HepG2 (cell line): ENCODE measurements around the gene DHRS12. TPM values are rescaled to one million over a fixed set of nuclear protein-coding genes. Genes with fewer than 3 reads are reported as not detected.
A peak's percentile ranks its signal among the peaks of the same experiment; 100 is the strongest.

ENCODE experiments used
- CBX1 ChIP-seq: IDR thresholded peaks from one replicate; pipeline ENCODE4 v1.6.1; 2016; ENCODE audit warnings: antibody characterized with exemption, low read depth
- CBX2 ChIP-seq, 2 experiments: fragments of 200-600 bp in 1 of 2; sonication (generic); formaldehyde crosslinking in 1 of 2; IDR thresholded peaks; 2 replicates each; pipeline versions ENCODE4 v1.7.0 to v1.8.1; 2018 to 2022; ENCODE audit warnings: low read depth in 2 of 2, low read length in 1 of 2, mild to moderate bottlenecking in 1 of 2, missing genetic modification reagents in 1 of 2
- CSRNP2 ChIP-seq: sonication (generic); formaldehyde crosslinking; conservative IDR thresholded peaks from 2 replicates; pipeline ENCODE4 v1.8.0; 2022; ENCODE audit warnings: low read depth, missing genetic modification reagents
- EP300 ChIP-seq, 3 experiments: sonication (generic) in 1 of 3; formaldehyde crosslinking in 1 of 3; IDR thresholded peaks; 2 replicates each; pipeline versions ENCODE4 v1.5.1 to v1.6.1; 2011 to 2020; ENCODE audit warnings: low read depth in 2 of 3, low read length in 2 of 3, borderline replicate concordance in 1 of 3, improper control_type of control experiment in 1 of 3, mild to moderate bottlenecking in 1 of 3, missing genetic modification reagents in 1 of 3, moderate library complexity in 1 of 3
- GMEB1 ChIP-seq: sonication (generic); formaldehyde crosslinking; IDR thresholded peaks from 2 replicates; pipeline ENCODE4 v1.5.1; 2020; ENCODE audit warnings: missing genetic modification reagents, mild to moderate bottlenecking, borderline replicate concordance
- MLXIP ChIP-seq: sonication (generic); formaldehyde crosslinking; IDR thresholded peaks from 2 replicates; pipeline ENCODE4 v1.9.0; 2021; ENCODE audit warnings: missing genetic modification reagents, borderline replicate concordance
- PCBP2 ChIP-seq: fragments of 200-400 bp; formaldehyde crosslinking; optimal IDR thresholded peaks from 2 replicates; pipeline ENCODE3; 2018; ENCODE audit warnings: low read length, low read depth; ENCODE audit not compliant: poor library complexity, severe bottlenecking
- SNRNP70 ChIP-seq: fragments of 200-400 bp; formaldehyde crosslinking; IDR thresholded peaks from 2 replicates; pipeline ENCODE4 v1.6.1; 2017; ENCODE audit warnings: mild to moderate bottlenecking, low read depth, low read length, moderate library complexity
- USF2 ChIP-seq, 2 experiments: sonication (generic) in 1 of 2; formaldehyde crosslinking in 1 of 2; IDR thresholded peaks; 2 replicates each; pipeline versions ENCODE4 v1.5.1 to v1.6.1; 2011 to 2020; ENCODE audit warnings: borderline replicate concordance in 1 of 2, low read depth in 1 of 2, low read length in 1 of 2, mild to moderate bottlenecking in 1 of 2, missing genetic modification reagents in 1 of 2, moderate library complexity in 1 of 2
- WIZ ChIP-seq: sonication (generic); formaldehyde crosslinking; IDR thresholded peaks from 2 replicates; pipeline ENCODE4 v1.5.1; 2020; ENCODE audit warnings: mild to moderate bottlenecking, missing genetic modification reagents
- ZMAT5 ChIP-seq: sonication (generic); formaldehyde crosslinking; IDR thresholded peaks from 2 replicates; pipeline ENCODE4 v1.5.0; 2020; ENCODE audit warnings: mild to moderate bottlenecking, low read depth, missing genetic modification reagents, borderline replicate concordance
- ZNF720 ChIP-seq: sonication (generic); formaldehyde crosslinking; IDR thresholded peaks from 2 replicates; pipeline ENCODE4 v1.4.0; 2020; ENCODE audit warnings: missing genetic modification reagents
- ZNF773 ChIP-seq: sonication (generic); formaldehyde crosslinking; IDR thresholded peaks from 2 replicates; pipeline ENCODE4 v1.4.0; 2020; ENCODE audit warnings: missing genetic modification reagents, borderline replicate concordance
- polyA plus RNA-seq, 8 experiments: library from polyadenylated mRNA; depleted of rRNA in 3 of 8; stranded (reverse) in 7 of 8; unstranded in 1 of 8; fragments of >200 nt; fragmentation: Illumina TruSeq in 4 of 8; extraction: Trizol in 4 of 8; gene quantifications; 2 replicates each; pipeline versions ENCODE4 v1.2.1 to v1.2.3, GENCODE V29; 2011 to 2016; ENCODE audit warnings: low read depth in 4 of 8, missing spikeins in 1 of 8, mixed read lengths in 1 of 8; ENCODE audit not compliant: insufficient read depth in 1 of 8
- total RNA-seq, 5 experiments: library from RNA; depleted of rRNA; stranded (reverse); fragments of >200 nt; fragmentation: Illumina TruSeq; extraction: Trizol; gene quantifications; 2 replicates each; pipeline ENCODE4 v1.2.3, GENCODE V29; 2016; ENCODE audit warnings: low read depth in 1 of 5
- TF ChIP-seq, protein P1 (sequence below): sonication (generic); formaldehyde crosslinking; IDR thresholded peaks from 2 replicates; pipeline ENCODE4; 2020; ENCODE audit warnings: missing genetic modification reagents, mild to moderate bottlenecking, borderline replicate concordance

Gene DHRS12
- total and polyA plus RNA-seq, 2 of the 13 experiments (the other 11 are each of a cell fraction or from before 2014, with no cell fraction given) = 7.2 to 8.4 TPM

DNA sequence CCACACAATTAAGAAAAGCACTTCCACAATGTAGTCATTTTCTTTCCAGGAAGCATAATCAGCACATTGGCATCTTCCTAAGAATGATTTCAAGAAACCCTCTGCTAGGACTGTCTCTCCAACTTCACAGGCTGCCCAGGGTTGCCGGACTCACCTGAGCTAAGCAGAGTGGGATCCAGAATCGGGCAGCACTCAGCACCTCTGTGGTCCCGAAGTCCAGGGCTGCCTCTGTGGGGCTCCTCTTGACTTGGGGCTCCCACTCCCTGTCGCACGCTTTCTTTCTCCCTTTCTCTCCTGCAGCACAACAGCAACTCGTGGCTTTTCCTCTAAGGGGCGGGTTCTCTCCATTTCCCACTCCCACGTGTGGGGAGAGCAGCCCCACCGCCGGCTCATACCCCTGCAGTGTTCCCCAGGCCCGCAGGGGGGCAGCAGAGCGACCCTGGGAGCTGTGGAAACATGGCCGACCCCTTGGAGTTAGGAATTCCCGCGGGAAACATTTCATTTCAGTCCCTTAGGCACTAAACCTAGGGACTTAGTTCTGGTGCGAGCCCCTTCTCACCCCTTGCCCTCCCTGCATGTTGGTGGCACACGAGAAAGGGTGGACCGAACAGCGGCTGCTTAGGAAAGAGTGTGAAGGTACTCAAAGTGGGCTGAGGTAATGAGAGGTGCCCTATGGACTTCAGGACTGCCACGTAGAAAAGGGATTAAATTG is 41.1 kb upstream of the DHRS12 start, which contains the start of gene TMEM272 (continued):
- TF ChIP-seq GMEB1 (CRISPR knock-in tag) (no peak), CSRNP2 (CRISPR knock-in tag) (no peak), ZMAT5 (no peak), ZNF720 (CRISPR knock-in tag) (no peak), MLXIP (CRISPR knock-in tag) (no peak), USF2 (IDR thresholded peaks at IDR 0.05; ENCODE audit: low read depth, low read length) (no peak), USF2 (CRISPR knock-in tag; IDR thresholded peaks at IDR 0.05; ENCODE audit: borderline replicate concordance) (no peak), ZNF773 (CRISPR knock-in tag) (no peak), CBX1 (no peak), WIZ (CRISPR knock-in tag) (no peak), EP300 (IDR thresholded peaks at IDR 0.05; ENCODE audit: low read depth in 2 of 2, low read length in 2 of 2) (0 out of 4 replicates have a peak, but pooled peaks of 1 of the 2 experiments have one; percentile 10), EP300 (CRISPR knock-in tag; IDR thresholded peaks at IDR 0.05; ENCODE audit: borderline replicate concordance) (no peak), CBX2 (IDR thresholded peaks at IDR 0.05; ENCODE audit: low read depth, low read length) (no peak), CBX2 (CRISPR knock-in tag; IDR thresholded peaks at IDR 0.05; ENCODE audit: low read depth) (no peak), PCBP2 (no peak), SNRNP70 (no peak)
- TF ChIP-seq, protein P1, sequence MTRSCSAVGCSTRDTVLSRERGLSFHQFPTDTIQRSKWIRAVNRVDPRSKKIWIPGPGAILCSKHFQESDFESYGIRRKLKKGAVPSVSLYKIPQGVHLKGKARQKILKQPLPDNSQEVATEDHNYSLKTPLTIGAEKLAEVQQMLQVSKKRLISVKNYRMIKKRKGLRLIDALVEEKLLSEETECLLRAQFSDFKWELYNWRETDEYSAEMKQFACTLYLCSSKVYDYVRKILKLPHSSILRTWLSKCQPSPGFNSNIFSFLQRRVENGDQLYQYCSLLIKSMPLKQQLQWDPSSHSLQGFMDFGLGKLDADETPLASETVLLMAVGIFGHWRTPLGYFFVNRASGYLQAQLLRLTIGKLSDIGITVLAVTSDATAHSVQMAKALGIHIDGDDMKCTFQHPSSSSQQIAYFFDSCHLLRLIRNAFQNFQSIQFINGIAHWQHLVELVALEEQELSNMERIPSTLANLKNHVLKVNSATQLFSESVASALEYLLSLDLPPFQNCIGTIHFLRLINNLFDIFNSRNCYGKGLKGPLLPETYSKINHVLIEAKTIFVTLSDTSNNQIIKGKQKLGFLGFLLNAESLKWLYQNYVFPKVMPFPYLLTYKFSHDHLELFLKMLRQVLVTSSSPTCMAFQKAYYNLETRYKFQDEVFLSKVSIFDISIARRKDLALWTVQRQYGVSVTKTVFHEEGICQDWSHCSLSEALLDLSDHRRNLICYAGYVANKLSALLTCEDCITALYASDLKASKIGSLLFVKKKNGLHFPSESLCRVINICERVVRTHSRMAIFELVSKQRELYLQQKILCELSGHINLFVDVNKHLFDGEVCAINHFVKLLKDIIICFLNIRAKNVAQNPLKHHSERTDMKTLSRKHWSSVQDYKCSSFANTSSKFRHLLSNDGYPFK = no peak
